ENCODE measurements around the gene ANKRD35. TPM values are rescaled to one million over a fixed set of nuclear protein-coding genes. Genes with fewer than 3 reads are reported as not detected.
A peak's percentile ranks its signal among the peaks of the same experiment; 100 is the strongest.

Gene ANKRD35
- polyA plus RNA-seq, 1 of the 3 experiments (the other 2 are of a cell fraction): 0.08 TPM

DNA sequence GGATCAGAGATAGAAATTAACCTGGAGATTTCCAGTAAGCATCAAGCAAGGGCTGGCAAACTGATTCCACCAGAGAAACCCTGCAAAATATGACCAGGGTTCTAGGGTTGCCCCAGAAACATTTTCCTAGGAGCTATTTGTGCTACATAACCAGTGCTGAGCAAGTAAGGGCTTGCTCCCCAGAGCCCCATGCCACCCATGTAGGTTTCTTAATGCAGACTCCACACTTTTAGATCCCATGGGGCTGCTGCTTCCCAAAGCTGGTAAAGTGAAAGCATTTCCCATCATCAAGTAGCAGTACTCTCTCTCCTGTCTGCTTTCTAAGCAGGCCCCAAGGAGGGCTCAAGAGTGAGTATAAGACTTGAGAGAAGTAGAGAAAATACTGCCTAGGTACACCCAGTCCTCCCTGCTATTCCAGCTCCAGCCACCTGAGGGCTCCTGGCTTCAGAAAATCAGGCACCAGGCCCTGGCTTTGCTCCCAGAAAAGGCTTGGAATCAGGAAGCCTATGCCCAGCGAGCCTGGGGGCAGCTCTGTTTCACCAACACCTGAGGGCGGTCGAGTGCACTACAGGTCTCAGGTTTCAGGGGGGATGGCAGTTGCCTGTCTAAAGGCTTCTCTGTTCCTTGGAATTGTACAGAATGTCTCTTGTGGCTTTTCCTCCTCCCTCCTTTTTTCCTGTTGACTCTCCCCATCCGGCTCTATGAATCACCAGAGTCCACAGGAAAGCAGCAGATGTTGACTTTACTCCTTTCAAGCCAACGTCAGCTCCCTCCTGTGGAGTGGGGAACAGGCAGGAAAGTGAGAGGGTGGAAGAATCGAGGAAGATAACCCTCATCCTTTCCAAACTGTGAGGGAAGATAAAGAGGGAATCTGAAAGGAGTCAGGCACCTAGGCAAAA is 6.2 kb upstream of the ANKRD35 start (continued):
- TF ChIP-seq, protein P1, sequence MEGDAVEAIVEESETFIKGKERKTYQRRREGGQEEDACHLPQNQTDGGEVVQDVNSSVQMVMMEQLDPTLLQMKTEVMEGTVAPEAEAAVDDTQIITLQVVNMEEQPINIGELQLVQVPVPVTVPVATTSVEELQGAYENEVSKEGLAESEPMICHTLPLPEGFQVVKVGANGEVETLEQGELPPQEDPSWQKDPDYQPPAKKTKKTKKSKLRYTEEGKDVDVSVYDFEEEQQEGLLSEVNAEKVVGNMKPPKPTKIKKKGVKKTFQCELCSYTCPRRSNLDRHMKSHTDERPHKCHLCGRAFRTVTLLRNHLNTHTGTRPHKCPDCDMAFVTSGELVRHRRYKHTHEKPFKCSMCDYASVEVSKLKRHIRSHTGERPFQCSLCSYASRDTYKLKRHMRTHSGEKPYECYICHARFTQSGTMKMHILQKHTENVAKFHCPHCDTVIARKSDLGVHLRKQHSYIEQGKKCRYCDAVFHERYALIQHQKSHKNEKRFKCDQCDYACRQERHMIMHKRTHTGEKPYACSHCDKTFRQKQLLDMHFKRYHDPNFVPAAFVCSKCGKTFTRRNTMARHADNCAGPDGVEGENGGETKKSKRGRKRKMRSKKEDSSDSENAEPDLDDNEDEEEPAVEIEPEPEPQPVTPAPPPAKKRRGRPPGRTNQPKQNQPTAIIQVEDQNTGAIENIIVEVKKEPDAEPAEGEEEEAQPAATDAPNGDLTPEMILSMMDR (IDR thresholded peaks at IDR 0.05): peak; percentile 99
- TF ChIP-seq GATA2 (CRISPR knock-in tag; IDR thresholded peaks at IDR 0.05) (no peak), TEAD4 (IDR thresholded peaks at IDR 0.05; ENCODE audit: borderline replicate concordance, insufficient read depth) (peak; percentile 43; the same call in 1 of the 2 replicates), RXRA (IDR thresholded peaks at IDR 0.05; ENCODE audit: borderline replicate concordance, low read depth) (no peak), RFX5 (IDR thresholded peaks at IDR 0.05; ENCODE audit: low read length) (no peak), TCF12 (IDR thresholded peaks at IDR 0.05) (peak; percentile 95), EZH2phosphoT487 (IDR thresholded peaks at IDR 0.05; ENCODE audit: borderline replicate concordance, low read depth) (no peak), POLR2AphosphoS5 (IDR thresholded peaks at IDR 0.05; ENCODE audit: low read depth, low read length) (peak; percentile 83), MEF2A (IDR thresholded peaks at IDR 0.05; ENCODE audit: borderline replicate concordance, low read depth) (peak; percentile 53; the same call in 1 of the 2 replicates), FOXM1 (IDR thresholded peaks at IDR 0.05; ENCODE audit: low read depth) (peak; percentile 28; the same call in 1 of the 2 replicates), PBX3 (IDR thresholded peaks at IDR 0.05) (peak; percentile 76), GABPA (IDR thresholded peaks at IDR 0.05; ENCODE audit: low read depth) (no peak), FOSL2 (IDR thresholded peaks at IDR 0.05; ENCODE audit: borderline replicate concordance, low read depth) (peak; percentile 94)

DNA sequence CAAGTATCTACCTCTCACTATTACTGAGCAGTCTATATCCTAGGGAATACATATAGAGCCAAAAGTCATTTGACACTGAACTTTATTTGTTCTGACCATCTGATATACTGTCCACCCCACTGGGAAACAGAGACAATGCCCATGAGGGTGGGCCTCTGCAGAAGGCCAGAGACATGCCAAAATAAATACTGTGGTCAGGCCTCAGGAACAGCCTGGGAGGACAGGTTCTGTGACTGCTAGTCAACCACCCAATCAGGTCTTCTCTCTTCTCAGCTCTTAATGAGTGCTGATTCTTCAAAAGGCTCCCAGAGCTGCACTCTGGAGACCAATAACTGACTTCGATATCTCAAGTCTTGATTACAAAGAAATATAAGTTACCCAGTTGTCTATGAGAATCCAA is 5.5 kb upstream of the ANKRD35 start:
- Histone ChIP-seq H3K9me2 (no peaks in the 10 kb centered on the region), H3K27me3 (ENCODE audit: insufficient read depth) (no peaks in the 10 kb centered on the region), H3F3A (replicated peaks; ENCODE audit: insufficient read depth) (peaks cover 20% of the 10 kb centered on the region), H3K4me2 (peak overlapping the region; percentile 79), H2AFZ (ENCODE audit: low read depth) (peak overlapping the region; percentile 86), H3K4me3 (ENCODE audit: low read depth in 2 of 2, low read length in 1 of 2) (0 out of 4 replicates have a peak overlapping the region, but pooled peaks of 1 of the 2 experiments have one; percentile 31), H3K79me2 (ENCODE audit: insufficient read depth) (no peaks in the 10 kb centered on the region), H4K20me1 (ENCODE audit: insufficient read depth) (no peaks in the 10 kb centered on the region), H3K9ac (peak overlapping the region; percentile 57), H3K9me3 (no peaks in the 10 kb centered on the region), H3K27ac (ENCODE audit: low read depth in 2 of 2, low read length in 1 of 2) (peak overlapping the region; percentile 94 to 98), H3K36me3 (replicated peaks in 1 of 2; ENCODE audit: control insufficient read depth in 1 of 2, insufficient read depth in 2 of 2, low read length in 1 of 2) (no peaks in the 10 kb centered on the region), H3K4me1 (ENCODE audit: control insufficient read depth in 1 of 2, insufficient read depth in 2 of 2, low read depth in 1 of 2, low read length in 1 of 2) (peaks cover 21 to 28% of the 10 kb centered on the region in 2 experiments)
- DNase-seq: no peak
- POLR2A ChIA-PET: interaction anchor here (0.7 to 1.3 kb wide), 2 partner anchors 18 to 32 kb away, joined by 4 to 5 read pairs; partner anchors contain the start of gene PIAS3
- TF ChIP-seq NFIC (IDR thresholded peaks at IDR 0.05; ENCODE audit: borderline replicate concordance) (peak; percentile 40), GATA2 (CRISPR knock-in tag; IDR thresholded peaks at IDR 0.05) (no peak), PBX3 (IDR thresholded peaks at IDR 0.05) (peak; percentile 32; the same call in 1 of the 2 replicates)
- WGBS (ENCODE audit: low lambda C conversion rate): 8% methylated on average over 1 of the region's 1 CpG
- CTCF ChIA-PET: interaction anchor here (0.6 to 11.0 kb wide), 37 partner anchors 10 to 155 kb away, joined by 3 to 281 read pairs (median 9); partner anchors contain the start of genes ANKRD34A, HJV, ITGA10 and NUDT17
